ENCODE data around the gene PVALB.
"Not testable (repeated sequence)": the region's sequence is repeated elsewhere in the genome, so short reads cannot be mapped to it uniquely, and the experiment has no call there.

The PVALB gene

GRCh38 chr22:36754881-36755280, 62.0 kb downstream of the PVALB start:
- not testable (repeated sequence) for DNase-seq

- no peak for DNase-seq
Measured at GRCh38 chr22:36753916-36754315, 62.9 kb downstream of the PVALB start.

- DNase-seq, result no peak
Measured at GRCh38 chr22:36753120-36753802, 63.6 kb downstream of the PVALB start.
